Ishikawa (cell line): Measurements from ENCODE around the gene APBB2.

ENCODE experiments used
- CEBPB ChIP-seq: IDR thresholded peaks from 2 replicates; pipeline ENCODE4 v1.6.1; 2012
- CREB1 ChIP-seq: IDR thresholded peaks from 2 replicates; pipeline ENCODE4 v1.6.1; 2012; ENCODE audit warnings: low read depth
- EGR1 ChIP-seq: IDR thresholded peaks from 2 replicates; pipeline ENCODE4 v1.6.1; 2012
- EP300 ChIP-seq: IDR thresholded peaks from 2 replicates; pipeline ENCODE4 v1.6.1; 2012; ENCODE audit warnings: borderline replicate concordance
- FOXM1 ChIP-seq: IDR thresholded peaks from 2 replicates; pipeline ENCODE4 v1.6.1; 2012; ENCODE audit warnings: low read depth, borderline replicate concordance
- NFIC ChIP-seq: IDR thresholded peaks from 2 replicates; pipeline ENCODE4 v1.6.1; 2012
- RAD21 ChIP-seq: IDR thresholded peaks from 2 replicates; pipeline ENCODE4 v1.6.1; 2012; ENCODE audit warnings: low read depth
- TAF1 ChIP-seq: IDR thresholded peaks from 2 replicates; pipeline ENCODE4 v1.6.1; 2012; ENCODE audit warnings: low read depth, mild to moderate bottlenecking
- TCF12 ChIP-seq: IDR thresholded peaks from 2 replicates; pipeline ENCODE4 v1.6.1; 2012; ENCODE audit warnings: low read depth
- TEAD4 ChIP-seq: IDR thresholded peaks from 2 replicates; pipeline ENCODE4 v1.6.1; 2012
- YY1 ChIP-seq: IDR thresholded peaks from 2 replicates; pipeline ENCODE4 v1.6.1; 2012; ENCODE audit warnings: low read depth
- ZBTB7A ChIP-seq: IDR thresholded peaks from 2 replicates; pipeline ENCODE4 v1.6.1; 2012; ENCODE audit warnings: low read depth
- TF ChIP-seq, protein P1 (sequence below): IDR thresholded peaks from 2 replicates; pipeline ENCODE4 v1.6.1; 2012; ENCODE audit warnings: low read depth, mild to moderate bottlenecking
- TF ChIP-seq, protein P2 (sequence below): IDR thresholded peaks from 2 replicates; pipeline ENCODE4 v1.6.1; 2012
- TF ChIP-seq, protein P3 (sequence below): IDR thresholded peaks from 2 replicates; pipeline ENCODE4 v1.6.1; 2012

Gene APBB2

GRCh38 chr4:41167191-41167590 is 47.2 kb downstream of the APBB2 start:
- no peak for TF ChIP-seq ZBTB7A
- TF ChIP-seq EP300 = no peak
- TF ChIP-seq TEAD4 = no peak
- no peak for TF ChIP-seq EGR1
- no peak for TF ChIP-seq CEBPB

- TF ChIP-seq YY1 = no peak
- TF ChIP-seq CEBPB = no peak
Observed at GRCh38 chr4:41164405-41164804, 49.9 kb downstream of the APBB2 start.

DNA sequence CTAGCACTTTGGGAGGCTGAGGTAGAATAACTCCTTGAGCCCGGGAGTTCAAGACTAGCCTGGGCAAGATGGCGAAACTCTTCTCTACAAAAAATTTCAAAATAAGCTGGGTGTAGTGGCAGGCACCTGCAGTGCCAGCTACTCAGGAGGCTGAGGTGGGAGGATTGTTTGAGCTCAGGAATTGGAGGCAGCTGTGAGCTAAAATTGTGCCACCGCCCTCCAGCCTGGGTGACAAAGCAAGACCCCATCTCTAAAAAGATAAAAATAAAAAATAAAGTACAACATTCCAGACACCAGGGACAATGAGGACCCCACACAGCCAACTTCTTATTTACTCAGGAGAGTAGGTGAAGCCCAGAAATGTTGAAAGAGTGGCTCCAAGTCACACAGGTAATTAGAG is 53.0 kb downstream of the APBB2 start:
- TF ChIP-seq, protein P1, sequence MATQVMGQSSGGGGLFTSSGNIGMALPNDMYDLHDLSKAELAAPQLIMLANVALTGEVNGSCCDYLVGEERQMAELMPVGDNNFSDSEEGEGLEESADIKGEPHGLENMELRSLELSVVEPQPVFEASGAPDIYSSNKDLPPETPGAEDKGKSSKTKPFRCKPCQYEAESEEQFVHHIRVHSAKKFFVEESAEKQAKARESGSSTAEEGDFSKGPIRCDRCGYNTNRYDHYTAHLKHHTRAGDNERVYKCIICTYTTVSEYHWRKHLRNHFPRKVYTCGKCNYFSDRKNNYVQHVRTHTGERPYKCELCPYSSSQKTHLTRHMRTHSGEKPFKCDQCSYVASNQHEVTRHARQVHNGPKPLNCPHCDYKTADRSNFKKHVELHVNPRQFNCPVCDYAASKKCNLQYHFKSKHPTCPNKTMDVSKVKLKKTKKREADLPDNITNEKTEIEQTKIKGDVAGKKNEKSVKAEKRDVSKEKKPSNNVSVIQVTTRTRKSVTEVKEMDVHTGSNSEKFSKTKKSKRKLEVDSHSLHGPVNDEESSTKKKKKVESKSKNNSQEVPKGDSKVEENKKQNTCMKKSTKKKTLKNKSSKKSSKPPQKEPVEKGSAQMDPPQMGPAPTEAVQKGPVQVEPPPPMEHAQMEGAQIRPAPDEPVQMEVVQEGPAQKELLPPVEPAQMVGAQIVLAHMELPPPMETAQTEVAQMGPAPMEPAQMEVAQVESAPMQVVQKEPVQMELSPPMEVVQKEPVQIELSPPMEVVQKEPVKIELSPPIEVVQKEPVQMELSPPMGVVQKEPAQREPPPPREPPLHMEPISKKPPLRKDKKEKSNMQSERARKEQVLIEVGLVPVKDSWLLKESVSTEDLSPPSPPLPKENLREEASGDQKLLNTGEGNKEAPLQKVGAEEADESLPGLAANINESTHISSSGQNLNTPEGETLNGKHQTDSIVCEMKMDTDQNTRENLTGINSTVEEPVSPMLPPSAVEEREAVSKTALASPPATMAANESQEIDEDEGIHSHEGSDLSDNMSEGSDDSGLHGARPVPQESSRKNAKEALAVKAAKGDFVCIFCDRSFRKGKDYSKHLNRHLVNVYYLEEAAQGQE = no peak
- TF ChIP-seq TAF1 (no peak), CEBPB (no peak), ZBTB7A (no peak), TCF12 (no peak), EGR1 (no peak), CREB1 (no peak), NFIC (no peak), YY1 (no peak), TEAD4 (no peak), EP300 (no peak), RAD21 (no peak), FOXM1 (no peak)
- TF ChIP-seq, protein P2, sequence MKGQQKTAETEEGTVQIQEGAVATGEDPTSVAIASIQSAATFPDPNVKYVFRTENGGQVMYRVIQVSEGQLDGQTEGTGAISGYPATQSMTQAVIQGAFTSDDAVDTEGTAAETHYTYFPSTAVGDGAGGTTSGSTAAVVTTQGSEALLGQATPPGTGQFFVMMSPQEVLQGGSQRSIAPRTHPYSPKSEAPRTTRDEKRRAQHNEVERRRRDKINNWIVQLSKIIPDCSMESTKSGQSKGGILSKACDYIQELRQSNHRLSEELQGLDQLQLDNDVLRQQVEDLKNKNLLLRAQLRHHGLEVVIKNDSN = no peak
- TF ChIP-seq, protein P3, sequence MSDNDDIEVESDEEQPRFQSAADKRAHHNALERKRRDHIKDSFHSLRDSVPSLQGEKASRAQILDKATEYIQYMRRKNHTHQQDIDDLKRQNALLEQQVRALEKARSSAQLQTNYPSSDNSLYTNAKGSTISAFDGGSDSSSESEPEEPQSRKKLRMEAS = no peak

DNA sequence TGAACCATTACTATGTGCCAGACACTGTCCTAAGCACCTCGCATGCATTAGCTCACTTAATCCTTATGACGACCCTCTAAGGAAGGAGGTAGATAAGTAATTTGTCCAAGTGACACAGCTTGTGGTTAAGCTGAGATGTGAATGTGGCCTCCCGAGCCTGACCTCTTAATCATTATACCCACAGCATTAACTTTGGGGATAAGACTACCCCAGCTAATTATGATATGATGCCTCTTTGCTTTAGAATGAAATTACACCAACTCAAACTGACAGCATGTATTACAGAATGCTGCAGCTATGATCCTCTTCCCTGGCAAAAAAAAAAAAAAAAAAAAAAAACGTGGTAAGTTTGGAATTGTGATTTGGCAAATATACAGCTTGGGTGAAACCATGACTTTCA is 53.5 kb downstream of the APBB2 start:
- no peak for TF ChIP-seq ZBTB7A
- TF ChIP-seq YY1 = no peak
- TF ChIP-seq TCF12 = no peak
- no peak for TF ChIP-seq TAF1
- TF ChIP-seq, protein P1 = no peak
- TF ChIP-seq EP300 = no peak
- TF ChIP-seq RAD21 = no peak
- no peak for TF ChIP-seq TEAD4
- no peak for TF ChIP-seq CREB1
- TF ChIP-seq, protein P2 = no peak
- TF ChIP-seq CEBPB = no peak
- TF ChIP-seq, protein P3 = no peak
- TF ChIP-seq NFIC = no peak
- TF ChIP-seq EGR1 = no peak
- no peak for TF ChIP-seq FOXM1

- TF ChIP-seq TAF1 = no peak
- no peak for TF ChIP-seq ZBTB7A
- no peak for TF ChIP-seq NFIC
- TF ChIP-seq CREB1 = no peak
- TF ChIP-seq EP300 = no peak
- no peak for TF ChIP-seq YY1
- TF ChIP-seq EGR1 = no peak
- TF ChIP-seq, protein P2 = no peak
- TF ChIP-seq, protein P3 = no peak
- TF ChIP-seq, protein P1 = no peak
- TF ChIP-seq TCF12 = no peak
- TF ChIP-seq FOXM1 = no peak
Observed at GRCh38 chr4:41160012-41160789, 54.1 kb downstream of the APBB2 start.
